Body of pancreas (tissue), 4 donors: Measurements from ENCODE around the gene ANO4.

Source experiments
- CTCF ChIP-seq, 7 experiments: fragments of 450-650 bp in 4 of 7; fragments of 200-600 bp in 3 of 7; sonication (generic) in 3 of 7; IDR thresholded peaks; one replicate each; pipeline ENCODE4 v1.5.1; 2016 to 2019; ENCODE audit warnings: antibody characterized with exemption in 7 of 7
- POLR2A ChIP-seq, 3 donors: fragments of 450-650 bp; IDR thresholded peaks; one replicate each; pipeline ENCODE4 v1.6.1; 2016; ENCODE audit warnings: antibody characterized with exemption in 3 of 3, mild to moderate bottlenecking in 2 of 3

GRCh38 chr12:101165319-101165718 is 370.7 kb downstream of the ANO4 start:
- no peak for TF ChIP-seq CTCF (IDR thresholded peaks at IDR 0.05)
- no peak for TF ChIP-seq POLR2A (IDR thresholded peaks at IDR 0.05)
